Activated naive CD4-positive, alpha-beta T cell (primary cell): ENCODE results near the gene TMEM134.

ENCODE experiments used
- DNase-seq, 4 experiments: peaks; one replicate each; lab custom pipeline; 2025; lab: John Stamatoyannopoulos, UW

Gene TMEM134

GRCh38 chr11:67458266-67458665 is 10.8 kb downstream of the TMEM134 start:
- DNase-seq, result no peak

- DNase-seq, result no peak
Measured at GRCh38 chr11:67457453-67457852, 11.6 kb downstream of the TMEM134 start.

GRCh38 chr11:67456068-67456705 is 12.9 kb downstream of the TMEM134 start:
- DNase-seq, result no peak

- no peak for DNase-seq
Measured at GRCh38 chr11:67455054-67455453, 14.0 kb downstream of the TMEM134 start, which contains the start of gene CABP4. Gene CABP4 (plus strand): TSS chr11:67455354. CDS start chr11:67455424, 70 bp downstream.

DNA sequence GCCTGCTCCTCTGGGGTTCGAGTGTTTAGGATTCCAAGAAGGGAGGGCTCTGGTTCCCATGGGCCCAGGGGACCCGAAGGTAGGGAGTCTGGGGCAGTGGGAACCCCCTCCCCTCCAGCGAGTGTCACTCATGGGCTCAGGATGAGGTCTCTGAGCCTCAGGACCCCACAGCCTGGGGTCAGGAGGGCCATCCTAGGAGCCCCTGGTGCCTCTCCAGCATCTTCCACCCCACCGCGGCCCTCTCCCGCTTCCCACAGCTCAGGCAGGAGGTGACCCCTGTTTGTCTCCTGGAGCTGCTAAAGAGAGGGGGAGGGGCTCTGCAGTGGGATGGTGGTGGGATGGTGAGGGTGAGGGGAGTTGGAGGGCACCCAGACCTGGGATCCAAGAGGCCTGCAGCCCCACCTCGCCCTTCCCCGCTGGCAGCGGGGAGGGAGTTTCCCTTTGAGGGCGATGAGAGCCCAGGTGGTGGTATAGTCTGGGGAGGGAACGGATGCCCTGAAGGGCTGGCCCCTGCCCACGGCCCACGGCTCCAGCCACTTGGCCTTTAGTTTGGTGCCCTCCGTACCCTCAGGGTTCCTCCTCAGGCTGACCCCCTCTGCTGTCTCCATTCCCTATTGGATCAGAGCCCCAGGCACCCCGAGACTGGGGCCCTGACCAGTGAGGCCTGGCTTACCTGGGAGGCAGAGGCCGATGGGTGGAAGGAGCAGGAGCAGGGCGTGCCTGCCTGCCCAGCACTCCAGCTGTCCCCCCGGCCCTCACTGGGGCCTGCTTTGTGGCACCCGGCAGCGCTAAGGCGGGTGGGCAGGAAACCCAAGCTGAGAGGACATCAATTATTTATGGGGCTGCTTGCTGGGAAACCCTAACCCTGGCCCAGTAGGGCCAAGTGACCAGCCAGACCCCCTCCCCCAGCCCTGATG is 15.0 kb downstream of the TMEM134 start:
- DNase-seq, result no peak

- DNase-seq, result no peak
Measured at GRCh38 chr11:67452141-67452952, 16.7 kb downstream of the TMEM134 start, which contains the start of gene GPR152. Gene GPR152 (minus strand): TSS chr11:67452729. CDS start chr11:67452724, 5 bp downstream.

DNA sequence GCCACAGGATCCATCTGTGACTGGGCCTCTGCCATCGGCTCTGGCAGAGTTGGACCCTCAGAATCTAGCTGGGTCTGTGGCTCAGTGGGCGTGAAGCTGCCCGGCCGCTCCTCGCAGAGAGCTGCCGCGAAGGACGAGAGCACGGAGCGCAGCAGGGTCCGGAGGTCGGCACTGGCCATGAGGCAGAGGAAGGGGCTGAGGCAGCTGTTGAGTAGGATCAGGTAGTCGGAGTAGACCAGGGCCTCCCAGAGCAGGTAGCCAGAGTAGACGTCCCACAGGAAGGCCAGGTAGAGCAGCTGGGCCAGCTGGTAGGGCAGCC is 17.4 kb downstream of the TMEM134 start:
- no peak for DNase-seq

DNA sequence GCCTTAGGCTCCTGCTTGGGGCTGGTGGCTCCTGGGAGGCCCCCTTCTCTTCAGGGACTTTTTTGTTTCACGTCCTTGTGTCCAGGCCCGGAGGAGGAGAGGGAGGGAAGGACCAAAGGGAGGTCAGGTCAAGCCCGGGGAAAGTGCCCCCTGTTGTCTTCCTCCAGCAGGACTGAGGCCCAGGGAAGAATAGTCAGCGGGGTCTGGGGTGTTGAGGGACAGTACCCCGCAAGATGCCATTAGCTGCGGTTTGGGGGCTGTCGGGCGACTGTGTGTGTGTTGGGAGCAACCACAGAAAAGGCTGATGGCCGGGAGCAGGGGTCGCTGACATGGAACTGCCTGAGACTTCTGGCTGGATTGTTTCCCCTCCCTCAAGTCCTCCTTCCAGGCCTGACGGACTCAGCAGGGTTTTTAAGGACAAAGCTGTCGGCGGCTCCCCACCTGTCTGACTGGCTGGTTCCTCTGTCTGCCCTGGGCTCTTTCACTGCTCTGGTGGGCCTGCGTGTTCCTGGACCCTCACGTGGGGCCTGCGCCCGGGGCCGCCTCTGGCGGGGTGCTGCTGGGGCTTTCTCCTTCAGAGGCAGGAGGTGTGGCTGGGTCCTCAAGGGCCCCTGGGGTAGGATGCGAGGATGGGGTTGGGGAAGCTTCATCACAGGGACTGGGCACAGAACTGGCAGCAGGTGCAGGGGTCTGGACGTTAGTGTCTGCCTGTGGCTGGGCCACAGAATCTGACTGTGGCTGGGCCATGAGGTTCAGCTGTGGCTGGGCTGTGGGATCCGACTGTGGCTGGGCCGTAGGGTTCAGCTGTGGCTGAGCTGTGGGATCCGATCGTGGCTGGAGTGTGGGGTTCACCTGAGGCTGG is 18.0 kb downstream of the TMEM134 start:
- no peak for DNase-seq

DNA sequence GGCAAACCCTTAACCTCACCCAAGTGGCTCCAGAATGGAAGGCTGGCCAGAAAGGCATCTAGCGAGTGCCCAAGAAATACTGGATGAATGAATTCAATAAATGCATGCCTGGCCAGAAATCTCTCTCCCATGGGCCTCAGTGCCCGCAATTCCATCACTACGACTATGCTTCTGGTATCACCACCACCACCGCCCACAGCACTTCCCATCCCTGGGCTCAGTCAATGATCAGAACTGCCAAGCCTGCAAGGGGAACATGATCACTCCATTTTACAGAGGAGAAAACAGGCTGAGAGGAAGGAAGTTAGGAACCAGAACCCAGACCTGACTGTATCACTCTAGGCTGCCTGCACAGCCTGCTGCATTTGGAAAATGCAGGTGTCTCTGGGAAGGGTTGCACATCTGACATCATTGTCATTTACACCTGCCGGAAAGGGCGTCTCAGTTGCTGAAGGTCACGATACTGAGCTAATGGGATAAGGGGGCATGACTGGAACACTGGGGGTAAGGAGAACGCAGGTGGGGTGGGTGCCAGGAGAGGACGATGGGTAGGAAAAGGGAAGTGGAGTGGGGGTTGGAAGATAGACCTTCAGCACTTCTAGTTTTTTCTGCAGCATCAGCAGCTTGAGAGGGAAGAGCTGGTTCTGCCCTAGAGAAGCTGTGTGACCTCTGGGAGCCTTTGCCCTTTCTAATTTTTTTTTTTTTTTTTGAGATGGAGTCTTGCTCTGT is 19.8 kb downstream of the TMEM134 start:
- no peak for DNase-seq

DNA sequence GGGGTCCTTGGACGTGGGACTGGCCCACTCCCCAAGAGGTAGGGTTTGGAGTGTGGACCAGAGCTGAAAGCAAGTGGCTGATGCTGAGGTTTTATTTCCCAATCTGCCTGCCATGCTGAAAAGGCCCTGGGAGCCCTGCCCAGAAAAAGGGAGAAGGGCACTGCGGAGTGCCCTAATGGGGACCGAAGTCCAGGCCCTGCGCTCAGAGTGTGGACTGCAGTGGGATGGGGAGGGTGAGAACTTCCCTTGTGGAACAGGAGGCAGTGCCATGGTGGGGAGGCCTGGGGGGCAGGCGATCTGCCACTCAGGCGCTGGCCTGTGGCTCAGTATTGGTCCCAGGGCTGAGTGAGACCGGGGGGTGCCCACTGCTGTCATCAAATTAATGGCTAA is 20.8 kb downstream of the TMEM134 start:
- DNase-seq, result no peak

- no peak for DNase-seq
Measured at GRCh38 chr11:67445515-67445914, 23.5 kb downstream of the TMEM134 start.

DNA sequence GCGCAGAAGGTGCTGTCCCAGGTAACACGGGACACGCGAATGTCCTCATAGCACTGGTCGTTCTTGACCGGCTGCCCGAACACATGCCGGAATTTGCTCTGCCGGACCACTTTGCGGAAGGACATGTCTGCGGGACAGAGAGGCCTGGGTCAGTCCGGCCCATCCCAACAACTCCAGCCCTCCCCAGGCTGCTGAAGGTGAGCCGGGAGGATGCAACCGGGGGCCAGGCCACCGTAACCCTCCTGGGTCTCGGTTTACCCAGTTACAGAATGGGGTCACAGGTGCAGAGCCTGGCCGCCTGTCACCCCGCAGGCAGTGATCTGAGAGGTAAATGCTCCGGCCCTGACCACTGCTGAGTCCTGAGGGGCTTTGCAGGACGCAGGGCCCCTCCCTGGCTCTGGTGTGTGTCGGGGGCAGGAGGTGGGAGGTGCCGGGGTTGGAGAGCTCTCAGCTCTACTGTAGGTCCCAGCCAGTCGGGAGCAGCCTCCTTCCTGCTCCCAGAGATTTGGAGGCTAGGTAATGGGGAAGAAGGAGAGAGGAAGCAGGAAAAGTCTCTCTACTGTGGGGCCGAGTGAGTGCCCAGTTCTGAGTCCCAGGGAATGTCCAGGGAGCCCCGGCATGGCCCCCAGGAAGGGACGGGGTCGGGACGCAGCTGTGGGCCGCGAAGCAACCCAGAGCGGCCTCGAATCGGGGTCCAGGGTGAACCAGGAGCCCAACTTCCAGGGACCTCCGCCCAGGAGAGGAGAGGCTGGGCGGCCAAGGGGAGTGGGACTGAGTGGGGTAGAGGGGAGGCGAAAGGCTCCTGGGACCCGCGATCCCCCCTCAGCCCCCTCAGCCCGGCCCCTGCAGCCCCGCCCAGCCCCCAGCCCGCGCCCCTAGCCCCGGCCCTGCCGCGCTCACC is 26.3 kb downstream of the TMEM134 start:
- DNase-seq, result no peak

DNA sequence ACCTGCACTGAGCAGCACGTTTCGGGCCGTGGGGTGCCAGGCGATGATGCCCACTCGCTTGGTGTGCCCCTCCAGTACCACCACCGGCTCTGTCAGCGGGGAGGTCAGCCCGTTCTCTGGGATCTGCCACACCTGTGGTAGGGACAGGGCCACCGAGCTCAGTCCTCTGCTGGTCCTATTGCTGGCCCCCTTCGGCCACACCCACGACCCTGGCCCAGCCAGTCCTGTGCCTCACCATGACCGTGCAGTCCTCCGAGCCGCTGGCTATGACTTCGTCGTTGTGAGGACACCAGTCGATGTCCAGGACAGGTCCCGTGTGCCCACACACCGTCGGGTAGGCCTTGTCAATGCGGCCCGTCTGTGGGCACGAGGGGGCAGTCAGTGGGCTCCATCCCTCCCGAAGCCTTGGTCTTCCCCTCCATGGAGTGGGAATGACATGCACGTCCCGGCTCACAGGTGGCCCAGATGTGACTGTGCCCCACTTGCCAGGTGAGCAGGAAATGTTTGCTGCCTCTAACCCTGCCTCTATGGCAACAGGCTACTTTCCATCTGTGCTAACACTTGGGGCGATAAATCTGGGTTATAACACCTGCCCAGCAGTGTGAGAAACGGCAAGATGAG is 27.2 kb downstream of the TMEM134 start:
- no peak for DNase-seq

- no peak for DNase-seq
Measured at GRCh38 chr11:67441098-67441563, 27.9 kb downstream of the TMEM134 start.

DNA sequence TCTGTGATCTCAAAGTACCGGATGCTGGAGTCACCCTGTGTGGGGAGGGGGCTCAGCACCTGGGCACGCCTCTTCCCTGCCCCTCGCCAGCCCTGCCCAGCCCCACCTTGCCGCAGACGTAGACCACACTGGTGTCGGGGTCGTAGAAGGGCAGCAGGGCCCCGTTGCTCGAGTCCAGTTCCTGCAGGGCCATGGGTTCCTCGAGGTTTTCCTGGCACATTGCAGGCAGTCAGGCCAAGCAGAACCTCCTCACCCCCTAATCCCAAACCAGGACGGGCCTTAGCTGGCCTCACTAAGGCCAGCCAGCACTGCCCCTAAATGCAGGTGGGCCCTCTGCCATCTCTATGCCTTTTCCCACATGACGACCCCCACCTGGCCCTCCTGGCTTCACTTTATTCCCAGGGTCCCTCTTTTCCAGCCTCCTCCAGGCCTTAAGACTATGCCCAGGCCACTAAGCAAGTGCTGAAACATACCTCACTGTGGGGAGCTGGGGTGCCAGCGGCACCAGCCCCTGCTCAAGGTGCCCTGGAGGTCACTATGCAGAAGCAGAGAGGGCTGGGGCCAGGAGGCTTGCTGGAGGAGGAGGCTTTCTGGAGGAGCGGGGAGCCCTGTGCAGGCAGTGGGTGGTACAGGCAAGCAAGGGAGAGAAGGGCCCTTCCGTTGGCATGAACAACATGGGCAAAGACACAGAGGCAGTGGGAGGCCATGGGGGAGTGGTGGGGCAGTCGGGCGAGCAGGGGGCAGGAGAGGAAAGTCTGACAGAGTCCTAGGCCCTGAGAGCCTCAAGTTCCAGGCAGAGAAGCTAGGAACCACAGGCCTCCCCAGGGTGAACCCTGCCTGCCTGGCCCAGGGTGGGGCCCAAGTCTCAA is 28.6 kb downstream of the TMEM134 start:
- DNase-seq, result no peak

GRCh38 chr11:67439321-67440228 is 29.5 kb downstream of the TMEM134 start:
- DNase-seq, result no peak
